ENCODE results near the gene CUL7.

DNA sequence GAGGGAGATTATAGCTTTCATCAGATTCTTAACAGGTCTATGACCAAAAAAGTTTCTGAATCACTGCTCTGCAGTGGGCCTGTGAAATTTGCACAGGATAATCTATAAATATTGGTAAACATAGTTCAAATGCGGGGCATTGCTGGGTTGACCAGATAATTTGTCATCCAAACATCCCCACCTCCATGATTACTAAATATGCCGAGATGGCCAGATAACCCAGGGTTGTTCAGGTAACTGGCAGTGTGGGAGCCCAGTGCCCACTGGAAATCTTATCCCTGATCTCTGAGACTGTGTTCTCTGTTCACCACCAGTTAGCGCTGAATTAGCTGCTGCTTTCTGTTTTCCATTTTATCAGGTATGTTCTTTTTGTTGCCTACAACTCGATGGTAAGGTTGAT, 43.9 kb upstream of the CUL7 start:
- TF ChIP-seq, protein P1, sequence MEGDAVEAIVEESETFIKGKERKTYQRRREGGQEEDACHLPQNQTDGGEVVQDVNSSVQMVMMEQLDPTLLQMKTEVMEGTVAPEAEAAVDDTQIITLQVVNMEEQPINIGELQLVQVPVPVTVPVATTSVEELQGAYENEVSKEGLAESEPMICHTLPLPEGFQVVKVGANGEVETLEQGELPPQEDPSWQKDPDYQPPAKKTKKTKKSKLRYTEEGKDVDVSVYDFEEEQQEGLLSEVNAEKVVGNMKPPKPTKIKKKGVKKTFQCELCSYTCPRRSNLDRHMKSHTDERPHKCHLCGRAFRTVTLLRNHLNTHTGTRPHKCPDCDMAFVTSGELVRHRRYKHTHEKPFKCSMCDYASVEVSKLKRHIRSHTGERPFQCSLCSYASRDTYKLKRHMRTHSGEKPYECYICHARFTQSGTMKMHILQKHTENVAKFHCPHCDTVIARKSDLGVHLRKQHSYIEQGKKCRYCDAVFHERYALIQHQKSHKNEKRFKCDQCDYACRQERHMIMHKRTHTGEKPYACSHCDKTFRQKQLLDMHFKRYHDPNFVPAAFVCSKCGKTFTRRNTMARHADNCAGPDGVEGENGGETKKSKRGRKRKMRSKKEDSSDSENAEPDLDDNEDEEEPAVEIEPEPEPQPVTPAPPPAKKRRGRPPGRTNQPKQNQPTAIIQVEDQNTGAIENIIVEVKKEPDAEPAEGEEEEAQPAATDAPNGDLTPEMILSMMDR (conservative IDR thresholded peaks at IDR 0.05; ENCODE audit: low read length), result no peak
- no peak for TF ChIP-seq EZH2phosphoT487 (IDR thresholded peaks at IDR 0.05; ENCODE audit: borderline replicate concordance)
